HL-60 (cell line): ENCODE data around the gene TGFBR3.

Experiments used
- DNase-seq, 2 experiments: peaks; one replicate each; pipeline ENCODE4 v3.0.0-alpha.2; 2010 to 2020; ENCODE audit warnings: low read depth in 1 of 2, low spot score in 1 of 2
- H3K27ac ChIP-seq: fragments of 250-450 bp; sonication (Bioruptor Pico); replicated peaks from 2 replicates; pipeline ENCODE4 v1.5.1; 2020; ENCODE audit warnings: mild to moderate bottlenecking, moderate library complexity
- H3K27me3 ChIP-seq: fragments of 250-450 bp; sonication (Bioruptor Pico); 2 replicates; pipeline ENCODE4 v1.5.1; 2021; ENCODE audit warnings: mild to moderate bottlenecking, moderate library complexity; ENCODE audit not compliant: insufficient read depth, poor library complexity, severe bottlenecking
- H3K4me3 ChIP-seq: replicated peaks from 2 replicates; pipeline ENCODE4 v1.5.1; 2011; ENCODE audit warnings: mild to moderate bottlenecking, control low read depth, low read length; ENCODE audit not compliant: insufficient read depth
- CTCF ChIP-seq: IDR thresholded peaks from one replicate; pipeline ENCODE4 v1.5.1; 2011; ENCODE audit warnings: low read length, control low read depth, inconsistent platforms; ENCODE audit not compliant: insufficient read depth
- GABPA ChIP-seq: IDR thresholded peaks from 2 replicates; pipeline ENCODE4 v1.6.1; 2012; ENCODE audit warnings: low read depth
- POLR2AphosphoS5 ChIP-seq: IDR thresholded peaks from 2 replicates; pipeline ENCODE4 v1.6.1; 2012; ENCODE audit warnings: low read depth
- REST ChIP-seq: IDR thresholded peaks from 2 replicates; pipeline ENCODE4 v1.6.1; 2012; ENCODE audit warnings: low read depth; ENCODE audit not compliant: insufficient replicate concordance
- SPI1 ChIP-seq: IDR thresholded peaks from 2 replicates; pipeline ENCODE4 v1.6.1; 2012; ENCODE audit warnings: low read depth, mild to moderate bottlenecking, borderline replicate concordance

Gene TGFBR3

GRCh38 chr1:91817211-91817905, 68.6 kb downstream of the TGFBR3 start:
- TF ChIP-seq REST: no peak
- TF ChIP-seq SPI1: no peak
- TF ChIP-seq CTCF: no peak
- TF ChIP-seq GABPA: no peak
- TF ChIP-seq POLR2AphosphoS5: no peak
- DNase-seq: no peak
- no peaks in the 10 kb centered on the region for H3K27me3 ChIP-seq
- no peak overlapping the region for H3K27ac ChIP-seq
- no peak overlapping the region for H3K4me3 ChIP-seq

- H3K4me3 ChIP-seq: no peak overlapping the region
- TF ChIP-seq GABPA (no peak), REST (no peak), SPI1 (no peak), POLR2AphosphoS5 (no peak), CTCF (no peak)
- no peak for DNase-seq
- H3K27me3 ChIP-seq: no peaks in the 10 kb centered on the region
- H3K27ac ChIP-seq: no peak overlapping the region
Observed at GRCh38 chr1:91816031-91816430, 69.9 kb downstream of the TGFBR3 start.

- no peak for DNase-seq
- Histone ChIP-seq H3K4me3 (no peak overlapping the region), H3K27ac (no peak overlapping the region), H3K27me3 (no peaks in the 10 kb centered on the region)
- TF ChIP-seq SPI1: no peak
- TF ChIP-seq REST: no peak
- no peak for TF ChIP-seq GABPA
- TF ChIP-seq CTCF: no peak
- no peak for TF ChIP-seq POLR2AphosphoS5
Observed at GRCh38 chr1:91814448-91814847, 71.5 kb downstream of the TGFBR3 start.
